ENCODE results near the gene PRKAA2.

The PRKAA2 gene

GRCh38 chr1:56754708-56755479 lies 109.8 kb downstream of the PRKAA2 start:
- H4K20me1 ChIP-seq (ENCODE audit: control insufficient read depth, insufficient read depth, low read depth, low read length) = no peaks in the 10 kb centered on the region
- H3K9me3 ChIP-seq (ENCODE audit: control insufficient read depth, insufficient read depth, low read length) = no peaks in the 10 kb centered on the region
- H3K79me2 ChIP-seq (ENCODE audit: control insufficient read depth, low read length) = no peaks in the 10 kb centered on the region
- H3K36me3 ChIP-seq (ENCODE audit: control insufficient read depth, low read length) = no peaks in the 10 kb centered on the region
- no peak overlapping the region for H3K4me3 ChIP-seq (ENCODE audit: low read length)
- no peak overlapping the region for H3K27ac ChIP-seq (ENCODE audit: low read depth, low read length)
- no peak overlapping the region for H3K4me2 ChIP-seq (ENCODE audit: low read length)
- H3F3A ChIP-seq (ENCODE audit: control insufficient read depth, insufficient read depth) = no peaks in the 10 kb centered on the region
- TF ChIP-seq CTCF (IDR thresholded peaks at IDR 0.05; ENCODE audit: low read depth, low read length, poor library complexity, severe bottlenecking) (no peak), EZH2phosphoT487 (IDR thresholded peaks at IDR 0.05; ENCODE audit: borderline replicate concordance, low read length) (no peak)
- H3K9me2 ChIP-seq (replicated peaks; ENCODE audit: control insufficient read depth, low read length) = no peaks in the 10 kb centered on the region
- H3K4me1 ChIP-seq (ENCODE audit: control insufficient read depth, low read length) = no peaks in the 10 kb centered on the region
- no peaks in the 10 kb centered on the region for H3K27me3 ChIP-seq (ENCODE audit: control insufficient read depth, low read length)

DNA sequence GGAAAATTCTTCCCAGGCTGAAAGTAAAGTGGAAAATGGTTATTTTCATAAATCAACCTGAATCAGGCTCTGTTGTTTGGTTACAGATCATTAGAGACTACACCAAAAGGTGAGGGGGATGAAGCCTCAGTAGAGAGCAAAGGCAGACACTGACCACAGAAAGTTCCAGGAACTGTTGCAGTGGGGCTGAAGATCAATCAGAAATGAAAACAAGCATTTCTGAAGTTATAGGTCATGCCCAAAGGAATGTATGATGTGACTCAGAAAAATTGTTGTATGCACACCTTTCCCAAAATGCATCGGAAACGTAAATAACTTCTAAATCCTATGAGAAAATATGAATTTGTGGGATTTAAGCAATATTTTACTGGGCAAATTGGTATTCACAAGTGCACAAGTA lies 110.8 kb downstream of the PRKAA2 start:
- H3K36me3 ChIP-seq (ENCODE audit: control insufficient read depth, low read length) = no peaks in the 10 kb centered on the region
- no peak overlapping the region for H3K4me3 ChIP-seq (ENCODE audit: low read length)
- H3K4me1 ChIP-seq (ENCODE audit: control insufficient read depth, low read length) = no peaks in the 10 kb centered on the region
- no peaks in the 10 kb centered on the region for H3K27me3 ChIP-seq (ENCODE audit: control insufficient read depth, low read length)
- H3K27ac ChIP-seq (ENCODE audit: low read depth, low read length) = no peak overlapping the region
- no peaks in the 10 kb centered on the region for H4K20me1 ChIP-seq (ENCODE audit: control insufficient read depth, insufficient read depth, low read depth, low read length)
- no peaks in the 10 kb centered on the region for H3K79me2 ChIP-seq (ENCODE audit: control insufficient read depth, low read length)
- H3K9me3 ChIP-seq (ENCODE audit: control insufficient read depth, insufficient read depth, low read length) = no peaks in the 10 kb centered on the region
- TF ChIP-seq CTCF (IDR thresholded peaks at IDR 0.05; ENCODE audit: low read depth, low read length, poor library complexity, severe bottlenecking) (no peak), EZH2phosphoT487 (IDR thresholded peaks at IDR 0.05; ENCODE audit: borderline replicate concordance, low read length) (no peak)
- no peak overlapping the region for H3K4me2 ChIP-seq (ENCODE audit: low read length)
- H3K9me2 ChIP-seq (replicated peaks; ENCODE audit: control insufficient read depth, low read length) = no peaks in the 10 kb centered on the region
- H3F3A ChIP-seq (ENCODE audit: control insufficient read depth, insufficient read depth) = no peaks in the 10 kb centered on the region

GRCh38 chr1:56758135-56758534 lies 113.0 kb downstream of the PRKAA2 start:
- Histone ChIP-seq H3K9me3 (ENCODE audit: control insufficient read depth, insufficient read depth, low read length) (no peaks in the 10 kb centered on the region), H3F3A (ENCODE audit: control insufficient read depth, insufficient read depth) (no peaks in the 10 kb centered on the region), H3K36me3 (ENCODE audit: control insufficient read depth, low read length) (no peaks in the 10 kb centered on the region), H3K27me3 (ENCODE audit: control insufficient read depth, low read length) (no peaks in the 10 kb centered on the region), H3K9me2 (replicated peaks; ENCODE audit: control insufficient read depth, low read length) (no peaks in the 10 kb centered on the region), H4K20me1 (ENCODE audit: control insufficient read depth, insufficient read depth, low read depth, low read length) (no peaks in the 10 kb centered on the region), H3K27ac (ENCODE audit: low read depth, low read length) (no peak overlapping the region), H3K4me2 (ENCODE audit: low read length) (no peak overlapping the region), H3K4me3 (ENCODE audit: low read length) (no peak overlapping the region), H3K79me2 (ENCODE audit: control insufficient read depth, low read length) (no peaks in the 10 kb centered on the region), H3K4me1 (ENCODE audit: control insufficient read depth, low read length) (no peaks in the 10 kb centered on the region)
- TF ChIP-seq EZH2phosphoT487 (IDR thresholded peaks at IDR 0.05; ENCODE audit: borderline replicate concordance, low read length) (no peak), CTCF (IDR thresholded peaks at IDR 0.05; ENCODE audit: low read depth, low read length, poor library complexity, severe bottlenecking) (no peak)
